ENCODE results near the gene ABCD1.
"Not testable (repeated sequence)": the region's sequence is repeated elsewhere in the genome, so short reads cannot be mapped to it uniquely, and the experiment has no call there.

ABCD1 gene

DNA sequence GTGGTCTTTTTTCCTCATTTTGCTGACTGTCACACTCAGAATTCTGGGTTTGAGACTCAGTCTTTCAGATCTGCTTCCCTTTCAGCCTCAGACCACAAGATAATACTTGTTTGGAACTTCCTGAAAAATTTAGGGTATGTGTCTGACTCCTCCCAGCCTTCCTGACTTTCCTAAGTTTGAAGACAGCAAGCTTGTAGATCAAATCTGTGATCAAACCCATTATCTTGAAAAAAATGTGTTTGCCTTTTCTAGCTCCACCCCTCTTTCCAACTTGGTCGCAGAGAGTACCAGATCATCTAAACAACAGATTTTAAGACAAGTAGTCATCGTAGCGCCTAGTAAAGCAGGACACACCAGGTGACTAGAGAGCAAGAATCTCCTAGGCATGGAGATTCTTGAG lies 10.4 kb upstream of the ABCD1 start:
- DNase-seq, result no peak

DNA sequence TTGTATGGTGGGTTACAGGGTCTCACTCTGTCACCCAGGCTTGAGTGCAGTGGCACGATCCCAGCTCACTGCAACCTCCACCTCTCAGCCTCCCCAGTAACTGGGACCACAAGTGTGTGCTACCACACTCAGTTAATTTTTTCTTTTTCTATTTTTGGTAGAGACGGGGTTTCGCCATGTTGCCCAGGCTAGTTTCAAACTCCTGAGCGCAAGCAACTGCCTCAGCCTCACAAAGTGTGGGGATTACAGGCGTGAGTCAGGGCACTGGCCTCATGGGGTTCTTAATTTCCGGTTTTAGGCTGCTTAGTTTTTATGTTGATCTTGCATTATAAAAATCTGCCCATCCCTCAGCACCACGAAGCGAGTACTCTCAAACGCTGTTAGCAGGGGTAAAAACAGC lies 7.2 kb upstream of the ABCD1 start:
- DNase-seq, result no peak

DNA sequence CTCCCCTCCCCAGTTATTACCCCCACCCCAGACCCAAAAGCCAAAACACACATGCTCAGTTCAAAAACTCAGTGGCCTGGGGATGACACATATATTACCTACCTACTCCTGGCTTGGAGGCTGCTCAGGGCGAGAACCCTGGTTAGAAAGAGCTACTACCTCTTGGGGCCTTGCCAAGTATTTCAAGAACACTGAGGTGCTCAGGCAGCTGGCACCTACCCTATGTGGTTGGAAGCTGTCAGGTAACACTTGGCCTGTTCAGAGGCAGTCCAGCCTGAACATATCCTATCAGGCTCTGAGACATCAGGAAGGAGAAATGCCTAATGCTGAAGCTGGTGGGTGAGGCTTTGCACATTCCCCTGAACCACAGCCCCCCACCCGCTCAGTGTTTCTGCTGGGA lies 5.4 kb upstream of the ABCD1 start:
- DNase-seq, result no peak

DNA sequence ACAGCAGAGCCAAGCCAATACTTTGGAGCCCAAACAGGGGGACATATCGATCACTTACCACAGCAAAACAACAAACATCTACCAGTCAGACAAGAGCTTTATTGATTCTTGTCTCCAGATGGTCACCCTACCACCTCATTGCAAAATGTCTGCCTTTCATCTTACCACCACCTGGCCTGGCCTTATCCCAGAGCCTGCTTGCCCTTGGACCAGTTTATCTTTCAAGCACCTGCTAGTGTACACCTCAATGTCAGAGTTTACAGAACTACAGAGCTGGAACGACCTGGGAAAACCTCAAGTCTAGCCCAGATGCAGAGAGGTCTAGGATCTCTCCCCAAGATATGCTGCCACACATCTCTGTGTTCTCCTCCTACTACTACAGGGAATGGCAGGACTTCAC lies 5.0 kb upstream of the ABCD1 start:
- DNase-seq, result no peak

DNA sequence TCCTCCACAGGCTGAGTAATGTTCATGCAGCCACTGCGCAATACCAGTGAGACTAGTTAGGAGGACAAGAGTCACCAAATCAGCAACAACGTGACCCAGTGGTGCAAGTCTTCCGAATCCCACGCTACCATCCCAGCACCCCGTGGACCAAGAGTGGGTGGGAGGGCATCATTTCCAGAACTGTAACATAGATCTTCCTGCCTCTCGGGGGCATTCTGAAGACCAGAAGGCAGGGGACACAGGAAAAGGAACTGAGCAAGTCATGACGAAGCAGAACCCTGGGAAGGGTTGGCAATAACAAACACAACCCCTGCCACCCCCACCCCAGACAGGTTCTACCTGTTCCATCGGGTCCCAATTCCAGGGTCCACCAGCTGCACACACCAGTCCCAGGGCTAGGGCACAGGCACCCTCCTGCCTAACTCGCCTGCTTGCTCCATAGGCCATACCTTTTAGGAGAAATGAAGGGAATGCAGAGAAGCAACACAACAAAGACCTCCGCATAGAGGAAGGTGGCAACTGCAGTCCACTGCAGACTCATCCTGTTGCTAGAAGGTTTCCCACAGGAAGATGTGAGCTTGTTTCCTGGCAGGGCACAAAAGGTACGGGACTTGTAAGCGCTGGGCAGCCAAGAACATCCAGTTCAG lies 1.8 kb upstream of the ABCD1 start:
- DNase-seq, result no peak

DNA sequence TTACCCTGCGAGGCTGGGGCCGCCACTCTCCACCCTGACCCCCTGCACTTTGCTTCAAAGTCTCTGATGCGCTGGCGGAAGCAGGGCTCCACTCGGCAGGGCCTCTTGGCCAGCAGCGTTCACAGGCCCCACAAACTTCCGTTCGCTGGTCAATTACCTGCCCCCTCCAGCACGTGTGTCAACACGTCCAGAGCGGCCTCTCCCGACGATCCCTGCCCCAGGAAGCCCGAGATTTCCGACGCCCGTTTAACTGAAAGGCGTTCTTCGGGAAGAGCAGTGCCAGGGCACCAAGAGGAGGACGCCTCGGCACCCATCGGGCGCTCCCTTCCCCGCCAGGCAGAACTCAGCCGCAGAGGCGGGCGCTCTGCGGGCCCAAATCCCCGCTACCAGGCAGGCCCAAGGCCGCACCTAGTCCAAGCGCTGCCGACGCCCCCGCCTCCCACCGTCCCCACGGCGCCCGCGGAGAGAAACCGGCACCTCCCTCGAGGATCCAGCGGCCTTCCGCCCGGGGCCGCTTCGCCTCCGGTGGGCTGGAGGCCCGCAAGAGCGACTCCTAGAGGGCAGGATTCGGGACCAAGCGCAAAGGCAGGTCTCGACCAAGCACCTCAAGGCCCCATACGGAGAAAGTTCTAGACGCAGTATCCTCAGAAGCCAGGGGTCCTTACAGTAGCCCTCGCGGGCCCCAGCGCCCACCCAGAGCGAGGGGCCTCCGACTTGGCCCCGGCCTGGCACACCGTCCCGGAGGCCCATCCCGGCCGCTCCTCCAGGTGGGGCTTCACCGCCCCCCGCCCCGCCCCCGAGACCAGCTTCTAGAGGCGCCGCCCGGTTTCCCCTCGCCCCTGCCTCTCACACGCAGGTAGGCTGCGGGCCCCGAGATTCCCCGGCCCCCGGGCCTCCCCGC lies 1.1 kb upstream of the ABCD1 start:
- no peak for DNase-seq

DNA sequence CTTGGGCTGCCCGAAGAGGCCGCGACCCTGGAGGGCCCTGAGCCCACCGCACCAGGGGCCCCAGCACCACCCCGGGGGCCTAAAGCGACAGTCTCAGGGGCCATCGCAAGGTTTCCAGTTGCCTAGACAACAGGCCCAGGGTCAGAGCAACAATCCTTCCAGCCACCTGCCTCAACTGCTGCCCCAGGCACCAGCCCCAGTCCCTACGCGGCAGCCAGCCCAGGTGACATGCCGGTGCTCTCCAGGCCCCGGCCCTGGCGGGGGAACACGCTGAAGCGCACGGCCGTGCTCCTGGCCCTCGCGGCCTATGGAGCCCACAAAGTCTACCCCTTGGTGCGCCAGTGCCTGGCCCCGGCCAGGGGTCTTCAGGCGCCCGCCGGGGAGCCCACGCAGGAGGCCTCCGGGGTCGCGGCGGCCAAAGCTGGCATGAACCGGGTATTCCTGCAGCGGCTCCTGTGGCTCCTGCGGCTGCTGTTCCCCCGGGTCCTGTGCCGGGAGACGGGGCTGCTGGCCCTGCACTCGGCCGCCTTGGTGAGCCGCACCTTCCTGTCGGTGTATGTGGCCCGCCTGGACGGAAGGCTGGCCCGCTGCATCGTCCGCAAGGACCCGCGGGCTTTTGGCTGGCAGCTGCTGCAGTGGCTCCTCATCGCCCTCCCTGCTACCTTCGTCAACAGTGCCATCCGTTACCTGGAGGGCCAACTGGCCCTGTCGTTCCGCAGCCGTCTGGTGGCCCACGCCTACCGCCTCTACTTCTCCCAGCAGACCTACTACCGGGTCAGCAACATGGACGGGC lies 579 bp downstream of the ABCD1 start:
- no peak for DNase-seq

DNA sequence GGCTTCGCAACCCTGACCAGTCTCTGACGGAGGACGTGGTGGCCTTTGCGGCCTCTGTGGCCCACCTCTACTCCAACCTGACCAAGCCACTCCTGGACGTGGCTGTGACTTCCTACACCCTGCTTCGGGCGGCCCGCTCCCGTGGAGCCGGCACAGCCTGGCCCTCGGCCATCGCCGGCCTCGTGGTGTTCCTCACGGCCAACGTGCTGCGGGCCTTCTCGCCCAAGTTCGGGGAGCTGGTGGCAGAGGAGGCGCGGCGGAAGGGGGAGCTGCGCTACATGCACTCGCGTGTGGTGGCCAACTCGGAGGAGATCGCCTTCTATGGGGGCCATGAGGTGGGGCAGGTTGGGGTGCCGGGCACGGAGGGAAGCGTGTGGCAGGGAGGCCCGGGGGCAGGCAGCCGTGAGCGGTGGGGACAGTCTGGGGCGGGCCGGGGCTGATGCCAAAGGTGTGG lies 1.2 kb downstream of the ABCD1 start:
- DNase-seq, result no peak

DNA sequence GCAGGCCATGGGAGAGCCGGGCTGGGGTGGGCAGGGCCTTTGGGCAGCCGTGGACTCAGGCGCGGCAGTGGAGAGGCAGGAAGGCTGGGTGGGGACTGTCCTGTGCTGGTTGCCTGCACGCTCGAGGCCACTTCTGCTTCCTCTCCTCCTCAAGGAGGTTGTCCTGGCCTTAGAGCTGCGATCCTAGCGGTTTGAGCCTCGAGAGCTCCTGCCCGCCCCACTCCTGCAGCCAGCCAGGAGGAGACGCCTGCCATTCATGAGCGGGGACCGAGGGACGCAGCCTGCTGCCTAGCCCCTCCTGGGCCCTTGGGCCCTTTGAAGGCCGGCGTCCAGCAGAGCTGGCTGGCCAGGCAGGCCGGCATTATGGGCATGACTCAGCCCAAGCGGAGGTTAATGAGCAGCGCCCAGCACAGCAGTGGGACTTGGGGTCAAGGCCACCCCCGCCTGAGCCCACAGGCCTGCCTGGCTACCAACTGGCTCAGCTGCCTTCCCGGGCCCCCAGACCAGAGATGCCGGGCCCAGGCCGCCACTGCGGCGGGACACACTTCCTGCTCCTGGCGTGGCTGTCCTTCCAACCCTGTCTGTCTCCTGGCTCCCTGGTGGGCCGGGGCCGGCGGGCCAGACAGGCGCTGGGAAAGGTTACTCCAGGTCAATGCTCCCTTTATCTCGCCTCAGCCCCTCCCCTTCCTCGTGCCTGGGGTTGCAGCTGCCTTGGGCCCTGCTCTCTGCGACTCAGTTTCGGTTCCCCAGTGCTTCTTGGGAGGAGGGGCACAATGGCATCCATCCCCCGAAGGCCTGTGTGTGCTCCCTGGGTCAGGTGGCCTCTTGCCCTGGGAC lies 1.8 kb downstream of the ABCD1 start:
- DNase-seq, result no peak

DNA sequence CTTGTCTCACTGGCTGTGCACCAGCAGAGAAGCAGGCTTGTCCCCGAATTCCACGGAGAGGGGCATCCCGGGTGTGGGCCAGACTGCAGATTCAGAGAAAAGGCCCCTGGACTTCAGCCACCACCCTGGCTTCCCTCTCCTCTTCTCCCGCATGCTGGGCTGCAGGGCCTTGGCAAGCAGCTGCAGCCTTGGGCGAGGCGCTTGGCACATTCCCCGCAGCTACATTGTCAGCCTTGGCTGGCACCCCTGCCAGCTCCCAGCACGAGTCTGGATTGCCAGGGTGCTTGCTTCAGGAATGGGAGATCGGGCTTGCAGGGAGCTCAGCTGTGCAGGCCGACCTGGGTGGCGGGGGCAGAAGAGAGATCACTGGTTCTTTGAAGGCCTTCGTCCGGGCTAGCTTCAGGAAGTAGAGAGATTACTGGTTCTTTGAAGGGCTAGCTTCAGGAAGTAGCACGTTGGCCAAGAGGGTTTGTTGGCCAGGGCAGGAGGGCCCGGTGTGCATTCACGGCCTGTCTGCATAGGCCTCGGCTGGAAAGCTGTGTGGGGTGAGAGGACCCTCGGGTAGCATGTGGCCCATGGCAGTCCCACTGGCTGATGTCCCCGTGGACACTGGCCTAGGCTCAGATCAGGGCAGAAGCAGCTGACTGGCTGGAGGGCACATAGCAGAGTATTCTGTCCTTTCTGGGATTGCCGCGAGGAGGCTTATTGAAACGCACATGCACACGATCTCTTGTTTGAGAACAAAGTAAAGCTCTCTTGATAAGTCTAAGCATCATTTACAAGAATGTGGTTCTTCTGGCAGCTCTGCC lies 2.7 kb downstream of the ABCD1 start:
- DNase-seq, result no peak

DNA sequence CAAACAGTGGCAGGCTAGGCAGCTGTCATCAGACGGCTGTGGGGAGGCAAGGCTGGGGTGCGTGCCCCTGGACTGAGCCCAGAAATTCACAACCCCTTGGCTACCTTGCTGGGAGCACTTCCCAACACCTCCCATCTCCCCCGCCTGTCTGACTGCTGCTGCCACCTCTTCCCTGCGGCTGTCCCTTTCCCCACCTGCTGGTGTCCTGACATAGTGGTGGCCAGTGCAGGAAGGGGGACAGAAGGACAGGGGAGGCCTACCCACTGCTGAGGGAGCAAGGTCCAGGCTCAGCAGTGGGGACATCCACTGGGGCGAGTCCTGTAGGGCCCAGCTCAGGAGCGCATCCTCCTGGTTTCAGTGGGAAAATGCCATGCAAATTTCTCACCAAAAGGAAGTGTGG lies 3.4 kb downstream of the ABCD1 start:
- no peak for DNase-seq

DNA sequence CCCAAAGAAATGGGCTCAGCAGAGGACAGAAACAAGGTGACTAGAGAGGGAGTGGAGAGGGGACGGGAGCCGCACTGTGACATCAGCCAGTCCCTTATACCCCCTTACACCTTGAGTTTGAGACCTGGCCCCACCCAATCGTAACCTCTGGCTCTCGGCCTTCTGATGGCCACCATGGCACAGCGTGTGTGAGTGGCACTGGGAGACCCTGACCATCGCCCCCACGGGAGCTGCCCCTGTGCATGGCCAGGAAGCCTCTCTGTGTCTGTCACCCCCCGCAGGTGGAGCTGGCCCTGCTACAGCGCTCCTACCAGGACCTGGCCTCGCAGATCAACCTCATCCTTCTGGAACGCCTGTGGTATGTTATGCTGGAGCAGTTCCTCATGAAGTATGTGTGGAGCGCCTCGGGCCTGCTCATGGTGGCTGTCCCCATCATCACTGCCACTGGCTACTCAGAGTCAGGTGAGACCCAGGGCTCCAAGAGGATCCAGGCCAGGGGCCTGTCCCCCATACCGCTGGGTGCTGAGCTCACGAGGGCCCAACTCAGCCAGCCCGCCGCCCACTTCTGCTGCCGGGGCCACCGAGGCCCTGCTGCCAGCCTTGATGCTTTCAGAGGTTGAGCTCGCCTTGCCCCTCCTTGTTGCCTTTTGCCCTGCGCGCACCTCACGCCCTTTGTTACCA lies 4.4 kb downstream of the ABCD1 start:
- no peak for DNase-seq

DNA sequence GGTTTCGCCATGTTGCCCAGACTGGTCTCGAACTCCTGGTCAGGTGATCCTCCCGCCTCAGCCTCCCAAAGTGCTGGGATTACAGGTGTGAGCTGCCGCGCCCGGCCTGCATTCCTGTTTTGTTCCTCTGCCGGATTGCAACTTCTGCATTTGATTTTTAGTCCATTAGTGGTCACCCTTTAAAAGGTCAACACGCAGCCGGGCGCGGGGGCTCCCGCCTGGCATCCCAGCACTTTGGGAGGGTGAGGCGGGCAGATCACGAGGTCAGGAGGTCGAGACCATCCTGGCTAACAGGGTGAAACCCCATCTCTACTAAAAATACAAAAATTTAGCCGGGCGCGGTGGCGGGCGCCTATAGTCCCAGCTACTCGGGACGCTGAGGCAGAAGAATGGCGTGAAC lies 5.5 kb downstream of the ABCD1 start:
- DNase-seq, result not testable (repeated sequence)

DNA sequence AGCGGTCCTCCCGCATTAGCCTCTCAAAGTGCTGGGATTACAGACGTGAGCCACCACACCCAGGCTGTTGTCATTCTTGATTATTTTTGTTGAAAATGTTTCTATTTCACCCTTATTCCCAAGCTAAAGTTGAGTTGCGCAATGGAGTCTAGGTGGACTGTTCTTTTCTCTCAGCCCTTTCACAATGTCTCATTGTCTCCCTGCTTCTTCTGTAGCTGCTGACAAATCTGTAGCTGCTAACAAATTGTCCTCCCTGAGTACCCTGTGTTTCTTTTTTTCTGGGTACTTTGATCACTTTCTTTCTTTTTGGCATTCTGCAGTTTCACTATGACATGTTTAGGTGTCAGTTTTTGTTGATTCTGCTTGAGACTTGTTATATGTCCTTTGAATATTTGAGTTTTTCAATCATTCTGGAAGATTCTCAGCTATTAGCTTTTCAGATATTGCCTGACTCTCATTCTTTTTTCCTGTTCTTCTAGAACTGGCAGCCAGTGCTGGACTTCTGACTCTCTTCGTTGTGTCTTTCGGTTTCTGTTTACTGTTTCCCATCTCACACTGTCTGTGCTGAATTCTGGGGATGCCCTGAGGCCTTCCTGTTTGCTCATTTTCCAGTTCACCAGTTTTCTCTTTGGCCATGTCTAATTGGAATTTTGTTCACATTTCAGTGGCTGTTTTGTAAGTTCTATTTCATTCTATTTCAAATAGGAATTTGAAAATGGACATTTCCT lies 6.6 kb downstream of the ABCD1 start:
- DNase-seq, result no peak

DNA sequence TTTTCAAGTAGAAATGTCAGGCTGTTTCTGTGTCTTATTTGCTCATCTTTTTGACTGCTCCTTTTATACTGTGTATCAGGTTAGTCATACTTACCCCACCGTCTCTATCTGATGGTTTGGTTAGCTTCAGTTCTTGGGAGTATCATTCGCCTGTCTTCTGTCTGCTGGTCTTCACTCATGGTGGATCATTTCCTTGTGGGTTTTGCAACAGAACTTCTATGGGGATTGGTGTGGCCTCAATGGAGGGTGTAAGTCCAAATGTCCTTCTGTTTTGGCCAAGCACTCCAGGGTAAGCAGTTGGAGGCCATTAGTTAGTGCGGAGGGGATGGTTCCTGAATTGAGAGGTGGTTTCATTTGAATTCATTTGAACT lies 7.2 kb downstream of the ABCD1 start:
- no peak for DNase-seq

DNA sequence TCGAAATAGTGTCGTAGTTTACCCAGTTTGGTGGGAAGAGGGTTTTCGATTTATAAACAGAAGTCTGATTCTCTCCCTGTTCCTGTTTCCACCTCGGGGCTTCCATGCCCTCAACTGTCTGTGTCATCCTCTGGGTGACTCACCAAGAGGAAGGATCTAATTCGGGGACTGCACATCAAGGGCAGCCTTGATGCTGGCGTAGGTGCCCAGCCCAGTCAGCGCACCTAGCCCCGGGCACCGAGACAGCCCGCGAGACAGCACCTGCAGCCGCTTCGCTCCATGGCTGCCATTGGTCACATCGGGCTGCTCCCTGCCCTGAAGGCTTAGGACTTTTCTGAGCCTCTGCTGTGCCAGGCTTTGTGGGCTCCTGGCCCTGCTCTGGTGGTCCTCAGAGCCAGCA lies 7.7 kb downstream of the ABCD1 start:
- DNase-seq, result no peak

DNA sequence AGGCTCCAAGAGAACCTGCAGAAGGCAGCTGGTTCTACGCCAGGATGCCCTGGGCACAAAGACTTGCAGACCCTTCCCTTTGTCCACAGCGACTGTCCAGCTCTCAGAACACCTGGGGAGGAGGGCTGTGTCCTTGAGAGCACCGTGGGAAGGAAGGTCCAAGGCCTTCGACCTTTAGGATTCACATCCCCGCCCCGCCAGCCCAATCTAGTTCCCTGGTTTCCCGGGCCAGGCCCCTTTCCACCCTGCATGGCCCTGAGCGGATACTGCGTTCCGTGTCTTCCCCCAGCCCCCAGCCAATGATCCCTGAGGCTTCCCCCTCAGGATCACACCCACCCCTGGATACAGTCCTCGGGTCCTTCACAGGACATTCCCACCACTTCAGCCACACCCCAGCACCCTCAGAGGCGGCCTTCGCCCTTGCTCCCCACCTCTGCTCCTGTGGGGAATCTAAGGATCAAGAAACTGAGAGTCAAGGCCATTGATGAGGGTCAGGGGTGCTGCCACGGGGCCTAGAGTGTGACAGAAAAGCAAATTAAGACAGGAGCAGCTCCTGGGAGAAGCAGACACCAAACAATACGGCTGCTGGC lies 9.1 kb downstream of the ABCD1 start:
- DNase-seq, result no peak

DNA sequence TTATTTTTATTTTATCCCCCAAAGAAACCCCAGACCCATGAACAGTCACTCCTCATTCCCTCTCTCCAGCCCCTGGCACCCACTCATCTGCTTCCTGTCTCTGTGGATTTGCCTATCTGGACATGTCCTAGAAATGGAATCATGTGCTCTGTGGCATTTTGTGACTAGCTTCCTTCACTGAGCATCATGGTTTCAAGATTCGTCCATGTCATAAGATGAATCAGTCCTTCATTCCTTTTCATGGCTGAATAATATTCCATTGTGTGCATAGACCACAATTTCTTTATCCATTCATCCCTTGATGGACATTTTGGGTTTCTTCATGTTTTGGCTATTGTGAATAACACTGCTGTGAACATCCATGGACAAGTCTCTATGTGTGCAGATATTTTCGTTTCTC lies 10.2 kb downstream of the ABCD1 start:
- DNase-seq, result no peak

DNA sequence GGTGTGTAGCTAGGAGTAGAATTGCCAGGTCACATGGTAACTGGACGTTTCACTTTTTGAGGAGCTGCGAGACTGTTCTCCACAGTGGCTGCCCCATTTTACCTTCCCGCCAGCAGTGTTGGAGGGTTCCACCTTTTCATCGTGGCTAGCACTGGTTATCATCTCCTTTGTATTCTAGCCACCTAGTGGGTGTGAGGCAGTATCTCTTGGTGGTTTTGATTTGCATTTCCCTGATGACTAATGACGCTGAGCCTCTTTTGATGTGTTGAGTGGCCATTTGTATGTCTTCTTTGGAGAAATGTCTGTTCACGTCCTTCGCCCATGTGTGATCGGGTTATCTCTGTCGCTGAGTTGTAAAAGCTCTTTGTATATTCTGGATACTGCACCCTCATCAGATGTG lies 10.6 kb downstream of the ABCD1 start:
- DNase-seq, result no peak
